WERI-Rb-1 (cell line): ENCODE data around the gene AP1M1.
A peak's percentile ranks its signal among the peaks of the same experiment; 100 is the strongest.

Experiments used
- DNase-seq: peaks from one replicate; pipeline ENCODE4 v3.0.0-alpha.2; 2020
- H3K27ac ChIP-seq: fragments of 250-450 bp; sonication (Bioruptor Pico); 2 replicates; pipeline ENCODE4 v1.5.1; 2020; ENCODE audit warnings: mild to moderate bottlenecking, moderate library complexity
- H3K27me3 ChIP-seq: fragments of 250-450 bp; sonication (Bioruptor Pico); 2 replicates; pipeline ENCODE4 v1.5.1; 2021; ENCODE audit warnings: mild to moderate bottlenecking, low read depth, moderate library complexity; ENCODE audit not compliant: insufficient read depth, severe bottlenecking
- H3K36me3 ChIP-seq: fragments of 250-450 bp; sonication (Bioruptor Pico); 2 replicates; pipeline ENCODE4 v1.5.1; 2020; ENCODE audit warnings: mild to moderate bottlenecking, moderate library complexity
- H3K4me3 ChIP-seq: 2 replicates; pipeline ENCODE4 v1.5.1; 2011; ENCODE audit warnings: low read depth, mild to moderate bottlenecking, control low read depth, low read length
- H3K9me3 ChIP-seq: fragments of 250-450 bp; sonication (Bioruptor Pico); 2 replicates; pipeline ENCODE4 v1.5.1; 2021; ENCODE audit warnings: mild to moderate bottlenecking, moderate library complexity; ENCODE audit not compliant: severe bottlenecking
- TF ChIP-seq, protein P1 (sequence below): IDR thresholded peaks from 2 replicates; pipeline ENCODE4 v1.5.1; 2011; ENCODE audit warnings: low read depth, mild to moderate bottlenecking, control low read depth, inconsistent platforms, low read length

The AP1M1 gene

DNA sequence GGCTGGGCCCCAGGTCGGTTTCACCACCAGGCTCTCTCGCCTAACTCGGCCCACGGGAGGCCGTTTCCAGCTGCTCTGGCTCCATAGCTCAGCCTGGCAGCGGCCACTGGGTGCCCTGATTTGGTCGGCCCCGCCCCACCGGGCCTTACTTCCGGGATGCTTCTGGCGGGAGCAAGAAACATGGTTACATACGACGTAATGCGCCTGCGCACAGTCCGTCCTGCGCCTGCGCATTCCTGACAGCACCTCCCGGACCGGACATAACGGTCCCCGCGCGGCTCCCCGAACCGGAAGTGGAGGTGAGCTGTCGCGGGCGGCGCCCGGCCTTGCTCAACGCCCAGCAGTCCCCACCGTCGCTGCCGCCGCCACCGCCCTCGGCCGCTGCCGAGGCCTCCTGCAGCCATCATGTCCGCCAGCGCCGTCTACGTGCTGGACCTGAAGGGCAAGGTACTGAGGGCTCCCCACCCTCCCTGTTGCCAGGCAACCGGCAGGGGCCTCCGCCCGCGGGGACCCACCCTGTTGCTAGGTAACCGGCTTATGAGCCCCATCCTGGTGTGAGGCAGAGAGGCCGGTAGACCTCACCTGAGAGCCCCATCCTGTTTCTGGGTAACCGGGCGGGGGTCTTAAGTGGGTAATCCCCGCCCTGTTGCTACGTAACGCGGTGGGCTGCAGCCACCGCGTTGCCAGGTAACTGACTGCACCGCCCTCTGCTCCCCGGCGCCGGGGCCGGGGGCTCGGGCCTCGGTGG lies at the start of gene AP1M1:
TSS of gene AP1M1 (plus strand) at position 290 of the 748 bp plus-strand sequence. CDS start at position 406, 116 bp downstream.
- Histone ChIP-seq H3K9me3 (no peaks in the 10 kb centered on the region), H3K4me3 (peak within 1 kb of the TSS; percentile 100), H3K36me3 (peaks cover 17% of the 10 kb centered on the region; the same call in 1 of the 2 replicates), H3K27ac (peak within 1 kb of the TSS; percentile 58), H3K27me3 (no peaks in the 10 kb centered on the region)
- TF ChIP-seq, protein P1, sequence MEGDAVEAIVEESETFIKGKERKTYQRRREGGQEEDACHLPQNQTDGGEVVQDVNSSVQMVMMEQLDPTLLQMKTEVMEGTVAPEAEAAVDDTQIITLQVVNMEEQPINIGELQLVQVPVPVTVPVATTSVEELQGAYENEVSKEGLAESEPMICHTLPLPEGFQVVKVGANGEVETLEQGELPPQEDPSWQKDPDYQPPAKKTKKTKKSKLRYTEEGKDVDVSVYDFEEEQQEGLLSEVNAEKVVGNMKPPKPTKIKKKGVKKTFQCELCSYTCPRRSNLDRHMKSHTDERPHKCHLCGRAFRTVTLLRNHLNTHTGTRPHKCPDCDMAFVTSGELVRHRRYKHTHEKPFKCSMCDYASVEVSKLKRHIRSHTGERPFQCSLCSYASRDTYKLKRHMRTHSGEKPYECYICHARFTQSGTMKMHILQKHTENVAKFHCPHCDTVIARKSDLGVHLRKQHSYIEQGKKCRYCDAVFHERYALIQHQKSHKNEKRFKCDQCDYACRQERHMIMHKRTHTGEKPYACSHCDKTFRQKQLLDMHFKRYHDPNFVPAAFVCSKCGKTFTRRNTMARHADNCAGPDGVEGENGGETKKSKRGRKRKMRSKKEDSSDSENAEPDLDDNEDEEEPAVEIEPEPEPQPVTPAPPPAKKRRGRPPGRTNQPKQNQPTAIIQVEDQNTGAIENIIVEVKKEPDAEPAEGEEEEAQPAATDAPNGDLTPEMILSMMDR, result no peak
- peak; percentile 98 for DNase-seq

DNA sequence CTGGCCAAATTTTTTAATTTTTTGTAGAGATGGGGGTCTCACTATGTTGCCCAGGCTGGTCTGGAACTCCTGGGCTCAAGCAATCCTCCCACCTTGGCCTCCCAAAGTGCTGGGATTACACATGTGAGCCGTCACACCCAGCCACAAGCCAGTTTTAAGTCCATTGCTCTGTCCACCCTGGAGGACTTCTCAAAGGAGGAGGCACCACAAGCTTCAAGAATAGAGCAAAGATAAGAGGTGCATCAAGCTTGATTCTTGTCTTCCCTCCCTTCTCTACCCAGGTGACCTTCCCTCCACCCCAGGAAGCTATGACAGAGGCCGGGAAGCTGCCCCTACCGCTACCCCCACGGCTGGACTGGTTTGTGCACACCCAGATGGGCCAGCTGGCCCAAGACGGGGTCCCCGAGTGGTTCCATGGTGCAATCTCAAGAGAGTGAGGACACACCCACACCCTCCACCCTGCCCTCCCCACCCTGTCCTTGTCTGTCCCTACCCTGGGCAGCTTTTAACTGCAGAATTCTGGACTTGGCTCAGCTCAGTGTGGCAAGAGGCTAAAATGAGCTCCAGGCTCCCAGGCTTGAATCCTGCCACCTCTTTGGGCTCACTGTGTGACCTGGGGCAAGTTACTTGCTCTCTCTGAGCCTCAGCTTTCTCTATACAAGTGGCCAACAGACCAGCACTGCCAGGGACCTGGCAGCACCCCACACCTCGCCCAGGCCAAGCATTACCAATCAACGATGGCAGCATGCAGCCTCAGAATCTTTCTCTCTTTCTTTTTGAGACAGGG lies 49.1 kb upstream of the AP1M1 start:
- TF ChIP-seq, protein P1, result no peak
- Histone ChIP-seq H3K36me3 (no peaks in the 10 kb centered on the region), H3K27ac (no peak overlapping the region)

DNA sequence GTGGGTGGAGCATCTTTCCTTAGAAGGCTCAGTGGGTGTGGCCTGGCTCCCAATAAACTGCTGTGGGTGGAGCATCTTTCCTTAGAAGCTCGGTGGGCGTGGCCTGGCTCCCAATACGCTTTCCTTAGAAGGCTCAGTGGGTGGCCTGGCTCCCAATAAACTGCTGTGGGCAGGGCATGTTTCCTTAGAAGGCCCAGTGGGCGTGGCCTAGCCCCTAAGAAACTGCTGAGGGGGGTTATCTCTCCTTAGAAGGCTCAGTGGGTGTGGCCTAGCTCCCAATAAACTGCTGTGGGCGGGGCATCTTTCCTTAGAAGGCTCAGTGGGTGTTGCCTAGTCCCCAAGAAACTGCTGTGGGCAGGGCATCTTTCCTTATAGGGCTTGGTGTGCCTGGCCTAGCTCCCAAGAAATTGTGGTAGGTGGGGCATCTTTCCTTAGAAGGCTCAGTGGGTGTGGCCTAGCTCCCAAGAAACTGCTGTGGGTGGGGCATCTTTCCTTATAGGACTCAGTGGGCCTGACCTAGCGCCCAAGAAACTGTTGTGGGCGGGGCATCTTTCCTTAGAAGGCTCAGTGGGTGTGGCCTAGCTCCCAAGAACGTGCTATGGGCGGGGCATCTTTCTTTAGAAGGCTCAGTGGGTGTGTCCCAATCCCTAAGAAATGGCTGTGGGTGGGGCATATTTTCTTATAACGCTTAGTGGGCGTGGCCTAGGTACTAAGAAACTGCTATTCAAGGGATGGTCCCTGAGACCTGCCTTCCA lies 44.0 kb upstream of the AP1M1 start:
- Histone ChIP-seq H3K27me3 (no peaks in the 10 kb centered on the region), H3K9me3 (no peaks in the 10 kb centered on the region), H3K36me3 (no peaks in the 10 kb centered on the region), H3K4me3 (no peak overlapping the region), H3K27ac (no peak overlapping the region)
- no peak for DNase-seq
- TF ChIP-seq, protein P1, result no peak

More for the DNA sequence above, 49.1 kb upstream of the AP1M1 start:
- Histone ChIP-seq H3K9me3 (no peaks in the 10 kb centered on the region), H3K27me3 (no peaks in the 10 kb centered on the region), H3K4me3 (no peak overlapping the region)
- DNase-seq, result no peak

DNA sequence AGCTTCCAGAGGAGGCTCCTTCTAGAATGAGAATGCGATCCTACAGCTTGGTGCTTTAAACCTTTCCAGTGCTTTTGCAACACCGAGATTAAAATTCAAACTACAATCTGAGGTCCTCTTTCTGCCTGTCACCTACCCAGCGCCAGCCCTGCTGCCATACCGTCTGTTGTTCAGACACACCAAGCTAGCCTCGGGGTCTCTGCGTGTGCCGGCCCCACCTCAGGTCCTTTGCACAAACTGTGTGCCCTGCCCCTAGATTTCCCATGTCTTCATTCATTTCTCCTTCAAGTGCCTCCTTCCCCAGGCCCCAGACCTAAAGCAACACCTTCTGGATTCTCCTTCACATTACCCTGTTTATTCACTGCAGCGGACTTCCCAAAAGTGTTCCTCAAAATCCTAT lies 43.2 kb upstream of the AP1M1 start:
- Histone ChIP-seq H3K36me3 (no peaks in the 10 kb centered on the region), H3K27me3 (no peaks in the 10 kb centered on the region), H3K9me3 (no peaks in the 10 kb centered on the region), H3K27ac (no peak overlapping the region), H3K4me3 (no peak overlapping the region)
- no peak for DNase-seq
- TF ChIP-seq, protein P1, result no peak

DNA sequence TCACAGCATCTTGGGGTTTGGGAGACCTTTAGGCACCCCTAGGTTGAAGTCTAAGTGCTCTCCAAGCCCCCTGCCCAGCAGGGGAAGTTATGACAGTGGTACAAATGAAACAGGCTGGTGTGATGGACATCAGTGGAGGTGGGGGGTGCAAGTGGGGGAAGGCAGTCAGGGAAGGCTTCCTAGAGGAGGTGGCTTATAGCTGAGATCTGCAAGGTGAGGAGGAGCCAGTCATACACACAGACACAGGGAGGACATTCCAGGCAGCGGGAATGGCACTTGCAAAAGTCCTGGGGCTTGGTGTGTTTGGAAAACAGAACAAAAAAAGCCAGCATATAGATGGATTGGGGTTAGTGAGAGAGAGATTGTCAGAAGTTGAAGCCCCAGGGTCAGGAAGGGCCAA lies 42.6 kb upstream of the AP1M1 start:
- H3K27ac ChIP-seq, result no peak overlapping the region
- TF ChIP-seq, protein P1, result no peak
- H3K36me3 ChIP-seq, result no peaks in the 10 kb centered on the region
- H3K4me3 ChIP-seq, result no peak overlapping the region
- H3K9me3 ChIP-seq, result no peaks in the 10 kb centered on the region
- H3K27me3 ChIP-seq, result no peaks in the 10 kb centered on the region
- DNase-seq, result no peak
